NB4 (cell line): ENCODE results near the gene BCL2L1.

Source experiments
- DNase-seq: peaks from one replicate; pipeline ENCODE4 v3.0.0; 2010; ENCODE audit warnings: low read depth
- H3K4me3 ChIP-seq: one replicate; pipeline ENCODE4 v1.5.1; 2011; ENCODE audit warnings: mild to moderate bottlenecking, low read depth, low read length, moderate library complexity
- MYC ChIP-seq: IDR thresholded peaks from 2 replicates; pipeline ENCODE4 v1.6.1; 2011; ENCODE audit warnings: low read depth, low read length
- POLR2A ChIP-seq: IDR thresholded peaks from 2 replicates; pipeline ENCODE4 v1.6.1; 2011; ENCODE audit warnings: mild to moderate bottlenecking; ENCODE audit not compliant: insufficient read length; ENCODE audit errors: extremely low read depth
- TF ChIP-seq, protein P1 (sequence below): IDR thresholded peaks from one replicate; pipeline ENCODE4 v1.5.1; 2012; ENCODE audit warnings: low read depth, low read length
- TF ChIP-seq, protein P2 (sequence below): IDR thresholded peaks from 2 replicates; pipeline ENCODE4 v1.6.1; 2011; ENCODE audit warnings: low read depth, low read length

BCL2L1 gene

DNA sequence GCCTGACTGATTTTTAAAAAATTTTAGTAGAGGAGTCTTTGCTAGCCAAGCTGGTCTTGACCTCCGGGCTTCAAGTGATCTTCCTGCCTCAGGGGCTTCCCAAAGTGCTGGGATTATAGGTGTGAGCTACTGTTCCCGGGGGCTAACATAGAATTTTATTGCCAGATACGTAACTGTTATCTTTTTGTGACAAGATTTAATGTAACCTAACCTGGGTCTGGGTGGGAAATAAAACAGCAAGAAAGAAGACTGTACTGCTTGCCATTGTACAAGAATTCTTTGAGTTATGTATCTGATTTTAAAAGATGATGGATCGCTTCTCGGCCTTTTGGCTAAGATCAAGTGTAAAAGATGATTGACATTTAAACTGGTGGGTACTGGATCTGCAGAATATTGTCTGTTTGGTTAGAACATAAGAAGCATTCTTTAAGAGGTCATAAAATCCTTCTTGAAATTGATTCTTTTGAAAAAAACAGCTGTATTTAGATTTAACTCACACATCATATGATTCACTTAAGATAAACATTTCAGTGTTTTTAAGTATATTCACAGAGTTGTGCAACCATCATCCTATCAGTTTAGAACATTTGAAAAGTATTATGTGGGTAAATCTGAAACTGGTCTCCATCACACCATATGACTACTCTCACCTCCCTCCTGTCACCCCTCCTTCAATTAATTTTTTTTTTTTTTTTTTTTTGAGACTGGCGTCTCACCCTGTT is 38.0 kb upstream of the BCL2L1 start:
- DNase-seq, result no peak
- TF ChIP-seq MYC (no peak), POLR2A (no peak)
- TF ChIP-seq, protein P1, sequence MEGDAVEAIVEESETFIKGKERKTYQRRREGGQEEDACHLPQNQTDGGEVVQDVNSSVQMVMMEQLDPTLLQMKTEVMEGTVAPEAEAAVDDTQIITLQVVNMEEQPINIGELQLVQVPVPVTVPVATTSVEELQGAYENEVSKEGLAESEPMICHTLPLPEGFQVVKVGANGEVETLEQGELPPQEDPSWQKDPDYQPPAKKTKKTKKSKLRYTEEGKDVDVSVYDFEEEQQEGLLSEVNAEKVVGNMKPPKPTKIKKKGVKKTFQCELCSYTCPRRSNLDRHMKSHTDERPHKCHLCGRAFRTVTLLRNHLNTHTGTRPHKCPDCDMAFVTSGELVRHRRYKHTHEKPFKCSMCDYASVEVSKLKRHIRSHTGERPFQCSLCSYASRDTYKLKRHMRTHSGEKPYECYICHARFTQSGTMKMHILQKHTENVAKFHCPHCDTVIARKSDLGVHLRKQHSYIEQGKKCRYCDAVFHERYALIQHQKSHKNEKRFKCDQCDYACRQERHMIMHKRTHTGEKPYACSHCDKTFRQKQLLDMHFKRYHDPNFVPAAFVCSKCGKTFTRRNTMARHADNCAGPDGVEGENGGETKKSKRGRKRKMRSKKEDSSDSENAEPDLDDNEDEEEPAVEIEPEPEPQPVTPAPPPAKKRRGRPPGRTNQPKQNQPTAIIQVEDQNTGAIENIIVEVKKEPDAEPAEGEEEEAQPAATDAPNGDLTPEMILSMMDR, result no peak
- TF ChIP-seq, protein P2, sequence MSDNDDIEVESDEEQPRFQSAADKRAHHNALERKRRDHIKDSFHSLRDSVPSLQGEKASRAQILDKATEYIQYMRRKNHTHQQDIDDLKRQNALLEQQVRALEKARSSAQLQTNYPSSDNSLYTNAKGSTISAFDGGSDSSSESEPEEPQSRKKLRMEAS, result no peak
- no peak overlapping the region for H3K4me3 ChIP-seq

DNA sequence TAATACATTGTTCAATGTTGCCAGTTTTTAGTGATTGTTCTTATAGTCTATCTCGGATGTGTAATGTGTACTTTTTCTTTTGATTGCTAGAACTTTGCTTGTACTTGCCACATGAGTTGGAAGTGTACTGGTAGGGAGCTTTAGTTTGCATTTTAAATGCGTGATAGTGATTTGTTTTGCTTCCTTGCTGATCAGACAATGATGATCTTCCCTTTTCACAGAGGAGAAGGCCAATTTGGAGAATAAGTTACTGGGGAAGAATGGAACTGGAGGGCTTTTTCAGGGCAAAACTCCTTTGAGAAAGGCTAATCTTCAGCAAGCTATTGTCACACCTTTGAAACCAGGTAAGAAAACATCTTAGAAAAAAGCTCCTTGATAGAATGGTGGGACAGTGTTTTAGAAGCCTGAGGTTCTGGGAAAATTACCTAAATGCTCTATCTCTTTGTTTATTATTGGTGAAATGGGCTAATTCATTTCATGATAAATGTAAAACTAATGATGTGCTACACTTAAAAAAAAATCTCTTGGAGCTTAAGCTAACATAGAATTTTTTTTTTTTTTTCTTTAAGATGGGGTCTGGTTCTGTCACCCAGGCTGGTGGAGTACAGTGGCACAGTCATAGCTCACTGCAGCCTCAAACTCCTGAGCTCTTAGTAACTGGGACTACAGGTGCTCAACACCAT is 37.3 kb upstream of the BCL2L1 start:
- DNase-seq, result no peak
- TF ChIP-seq, protein P1, result no peak
- TF ChIP-seq, protein P2, result no peak
- no peak for TF ChIP-seq POLR2A
- TF ChIP-seq MYC, result no peak
- no peak overlapping the region for H3K4me3 ChIP-seq

DNA sequence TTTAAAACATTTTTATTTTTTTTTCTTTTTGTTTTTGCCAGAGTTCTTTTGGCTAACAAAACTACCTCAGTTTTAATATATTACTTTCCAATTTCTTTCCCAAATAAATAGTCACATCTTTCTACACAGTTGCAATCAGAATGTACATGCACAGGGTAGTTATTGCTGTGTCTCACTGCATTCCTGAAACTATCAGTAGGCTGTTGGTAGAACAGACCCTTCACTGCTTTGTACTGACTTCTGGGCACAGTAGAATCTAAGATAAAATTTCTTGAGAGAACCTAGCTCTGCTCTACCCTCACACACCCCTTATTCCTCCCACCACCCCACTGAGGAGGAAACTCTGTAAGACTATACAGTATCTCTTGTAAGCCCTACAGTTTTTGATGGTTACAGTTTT is 36.3 kb upstream of the BCL2L1 start:
- H3K4me3 ChIP-seq, result no peak overlapping the region
- no peak for TF ChIP-seq MYC
- no peak for TF ChIP-seq POLR2A
- TF ChIP-seq, protein P2, result no peak
- TF ChIP-seq, protein P1, result no peak
- DNase-seq, result no peak

DNA sequence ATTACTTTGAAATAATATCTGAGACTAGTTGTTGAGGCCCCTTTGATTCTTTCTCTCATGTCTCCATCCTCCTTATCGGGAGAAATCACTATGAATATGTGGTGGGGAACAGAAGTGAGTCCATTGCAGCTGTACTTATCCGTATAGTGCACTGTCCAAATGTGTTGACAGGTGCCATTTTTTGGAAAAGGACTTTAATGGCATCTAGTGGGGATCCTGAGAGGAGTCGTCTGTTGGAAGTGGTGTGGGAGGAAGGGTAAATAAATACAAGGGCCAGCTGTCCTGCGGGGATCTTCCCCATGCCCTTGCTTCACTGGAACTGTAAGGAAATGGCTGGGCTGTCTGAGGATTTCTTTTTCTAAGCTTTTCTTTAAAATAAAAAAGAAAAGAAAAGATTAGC is 35.9 kb upstream of the BCL2L1 start:
- no peak overlapping the region for H3K4me3 ChIP-seq
- TF ChIP-seq MYC, result no peak
- TF ChIP-seq, protein P1, result no peak
- DNase-seq, result no peak

DNA sequence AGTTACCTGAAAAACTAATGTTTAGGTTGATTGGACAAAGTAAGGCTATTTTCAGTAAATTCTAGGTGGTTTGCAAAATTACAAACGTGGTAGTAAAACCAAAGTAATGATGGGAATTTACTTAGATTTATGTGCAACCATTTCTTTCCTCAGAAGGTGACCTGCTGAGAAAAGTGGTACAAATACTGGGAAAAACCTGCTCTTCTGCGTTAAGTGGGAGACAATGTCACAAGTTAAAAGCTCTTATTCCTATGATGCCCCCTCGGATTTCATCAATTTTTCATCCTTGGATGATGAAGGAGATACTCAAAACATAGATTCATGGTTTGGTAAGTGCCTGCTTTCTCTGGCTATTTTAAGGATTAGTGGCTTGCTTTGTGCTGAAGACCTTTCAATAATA is 34.6 kb upstream of the BCL2L1 start:
- no peak for DNase-seq
- TF ChIP-seq, protein P1, result no peak
- TF ChIP-seq POLR2A (no peak), MYC (no peak)
- TF ChIP-seq, protein P2, result no peak
- H3K4me3 ChIP-seq, result no peak overlapping the region
